ENCODE data around the gene GRK7. TPM values are rescaled to one million over a fixed set of nuclear protein-coding genes. Genes with fewer than 3 reads are reported as not detected.

GRK7 gene
- total RNA-seq (under 1 TPM in 1 of 9 donors, not detected in 8; 0.13 TPM), polyA plus RNA-seq (under 1 TPM in 1 of 2 donors, not detected in 1; 0.06 TPM)
- long read RNA-seq, donor 1 = 0 reads
- long read RNA-seq, donor 2 = 0 reads
- long read RNA-seq, donor 3 = 0 reads

GRCh38 chr3:141763088-141763750 lies at the start of gene GRK7:
TSS of gene GRK7 (plus strand) at chr3:141763408. CDS start at chr3:141778285, 14,877 bp downstream.
- 90 to 97% (median 95%) methylated on average over 9 of the region's 9 CpGs for WGBS, 4 donors
- no peaks in the 10 kb centered on the region for H3K4me1 ChIP-seq
- TF ChIP-seq CTCF (IDR thresholded peaks at IDR 0.05) (no peak), POLR2A (IDR thresholded peaks at IDR 0.05) (no peak)
- DNase-seq (no peak), ATAC-seq (no peak)
- no peaks in the 10 kb centered on the region for H3K27me3 ChIP-seq
- H3K36me3 ChIP-seq = no peaks in the 10 kb centered on the region
- intact Hi-C loops (cut with DNase I) = no loop called here
- no peak within 1 kb of the TSS for H3K27ac ChIP-seq
- H3K4me3 ChIP-seq = no peak within 1 kb of the TSS
- H3K9me3 ChIP-seq = no peaks in the 10 kb centered on the region

- ATAC-seq = no peak
- no peak overlapping the region for H3K27ac ChIP-seq
- intact Hi-C loops (cut with DNase I) = no loop called here
- peaks cover 0 to 4% (median 0%) of the 10 kb centered on the region in 12 donors for H3K4me1 ChIP-seq
- DNase-seq = no peak
- H3K9me3 ChIP-seq = peaks cover 0 to 19% (median 2%) of the 10 kb centered on the region in 12 donors
- H3K36me3 ChIP-seq = no peaks in the 10 kb centered on the region
- 85 to 96% (median 96%) methylated on average over 1 of the region's 1 CpG for WGBS, 4 donors
- TF ChIP-seq CTCF (IDR thresholded peaks at IDR 0.05) (no peak), POLR2A (IDR thresholded peaks at IDR 0.05) (no peak)
- no peak overlapping the region for H3K4me3 ChIP-seq
- H3K27me3 ChIP-seq = no peaks in the 10 kb centered on the region
Measured at GRCh38 chr3:141714671-141715070, 48.5 kb upstream of the GRK7 start.

- intact Hi-C loops (cut with DNase I) = loop anchor here in 1 of 10 donors (10.0 kb wide), 1 partner anchor 147 kb away; no protein-coding TSS in a partner anchor
- Histone ChIP-seq H3K4me1 (no peaks in the 10 kb centered on the region), H3K27me3 (no peaks in the 10 kb centered on the region), H3K4me3 (no peak overlapping the region), H3K27ac (no peak overlapping the region), H3K36me3 (no peaks in the 10 kb centered on the region), H3K9me3 (no peaks in the 10 kb centered on the region)
- TF ChIP-seq POLR2A (IDR thresholded peaks at IDR 0.05) (no peak), CTCF (IDR thresholded peaks at IDR 0.05) (no peak)
- DNase-seq = no peak
- WGBS, 4 donors = 78 to 95% (median 87%) methylated on average over 2 of the region's 2 CpGs
- ATAC-seq = no peak
Measured at GRCh38 chr3:141722081-141722480, 41.1 kb upstream of the GRK7 start.

GRCh38 chr3:141722648-141723047 lies 40.6 kb upstream of the GRK7 start:
- no peaks in the 10 kb centered on the region for H3K36me3 ChIP-seq
- H3K4me1 ChIP-seq = no peaks in the 10 kb centered on the region
- DNase-seq (no peak), ATAC-seq (no peak)
- H3K27ac ChIP-seq = no peak overlapping the region
- TF ChIP-seq CTCF (IDR thresholded peaks at IDR 0.05) (no peak), POLR2A (IDR thresholded peaks at IDR 0.05) (no peak)
- no peak overlapping the region for H3K4me3 ChIP-seq
- 77 to 92% (median 84%) methylated on average over 2 of the region's 2 CpGs for WGBS, 4 donors
- H3K9me3 ChIP-seq = no peaks in the 10 kb centered on the region
- intact Hi-C loops (cut with DNase I) = loop anchor here in 1 of 10 donors (10.0 kb wide), 1 partner anchor 148 kb away; no protein-coding TSS in a partner anchor
- no peaks in the 10 kb centered on the region for H3K27me3 ChIP-seq
